ENCODE data around the gene BACH2. TPM values are rescaled to one million over a fixed set of nuclear protein-coding genes. Genes with fewer than 3 reads are reported as not detected.

Gene BACH2
- total and polyA plus RNA-seq, 2 of the 8 experiments (the other 6 are each of a cell fraction or from before 2014, with no cell fraction given) = 1.9 to 5.9 TPM

DNA sequence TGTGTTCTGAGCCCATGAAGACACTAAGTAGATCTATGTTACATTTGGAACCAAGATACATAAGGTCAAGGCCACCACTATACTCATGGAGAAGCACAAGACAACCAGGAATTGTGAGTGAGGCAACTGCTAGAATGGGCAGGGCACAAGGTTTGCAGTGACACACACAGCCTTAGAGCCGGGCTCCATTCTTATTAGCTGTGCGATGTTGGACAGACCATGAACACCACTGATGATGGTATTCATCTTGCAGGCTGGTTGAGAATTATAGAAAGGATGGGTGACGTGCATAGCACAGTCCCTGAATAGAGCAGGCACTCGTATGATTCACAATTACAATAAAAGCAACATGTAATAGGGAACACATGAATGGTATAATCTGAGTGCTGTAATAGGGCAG is 229.9 kb downstream of the BACH2 start:
- no peak overlapping the region for H2BK12ac ChIP-seq (ENCODE audit: low read depth, low read length)
- no peak overlapping the region for H2BK120ac ChIP-seq (replicated peaks; ENCODE audit: low read depth, low read length)
- H3K27me3 ChIP-seq (replicated peaks in 1 of 4; ENCODE audit: control insufficient read depth in 3 of 4, extremely low read depth in 1 of 4, insufficient read depth in 3 of 4, low read length in 3 of 4) = no peaks in the 10 kb centered on the region
- no peak overlapping the region for H3K56ac ChIP-seq (replicated peaks; ENCODE audit: insufficient read length, low read depth, low read length)
- FAIRE-seq (no peak), DNase-seq (ENCODE audit: low read depth in 1 of 2, low spot score in 2 of 2) (no peak)
- no peak overlapping the region for H2BK15ac ChIP-seq (ENCODE audit: low read length)
- no peak overlapping the region for H4K8ac ChIP-seq (ENCODE audit: extremely low read depth, insufficient read depth, low read length)
- H3K79me2 ChIP-seq (ENCODE audit: control insufficient read depth in 1 of 2, insufficient read depth in 2 of 2, low read length in 2 of 2) = no peaks in the 10 kb centered on the region
- no peak overlapping the region for H2AK5ac ChIP-seq (ENCODE audit: low read depth, low read length)
- no peak overlapping the region for H3K23ac ChIP-seq (ENCODE audit: insufficient read length)
- no peaks in the 10 kb centered on the region for H3K36me3 ChIP-seq (ENCODE audit: control insufficient read depth in 2 of 4, insufficient read depth in 4 of 4, low read length in 3 of 4)
- H3K79me1 ChIP-seq (ENCODE audit: low read depth, low read length) = no peaks in the 10 kb centered on the region
- H2BK20ac ChIP-seq (ENCODE audit: low read length) = no peak overlapping the region
- H3K23me2 ChIP-seq (ENCODE audit: low read depth, low read length) = no peaks in the 10 kb centered on the region
- H3K9me3 ChIP-seq (ENCODE audit: insufficient read depth in 2 of 2, low read depth in 1 of 2, low read length in 1 of 2) = no peaks in the 10 kb centered on the region
- no peak overlapping the region for H3K14ac ChIP-seq (ENCODE audit: insufficient read length)
- H4K20me1 ChIP-seq (replicated peaks in 1 of 2; ENCODE audit: control insufficient read depth in 1 of 2, insufficient read depth in 2 of 2, low read length in 2 of 2) = no peaks in the 10 kb centered on the region
- CTCF ChIA-PET (ENCODE audit: partially characterized antibody) = interaction anchor here (0.8 to 1.0 kb wide), 2 partner anchors 98 to 124 kb away, joined by 3 read pairs; no protein-coding TSS in a partner anchor
- no peak overlapping the region for H3K4me3 ChIP-seq (ENCODE audit: extremely low read depth in 1 of 4, insufficient read depth in 2 of 4, low read depth in 3 of 4, low read length in 4 of 4)
- H2BK5ac ChIP-seq (ENCODE audit: low read depth, low read length) = no peak overlapping the region
- POLR2A ChIA-PET (ENCODE audit: partially characterized antibody) = no interaction called here
- H4K5ac ChIP-seq (ENCODE audit: insufficient read length, low read depth, low read length) = no peak overlapping the region
- WGBS, 2 experiments (ENCODE audit: extremely low coverage in 1 of 2, insufficient coverage in 1 of 2, insufficient read length in 1 of 2, insufficient replicate concordance in 2 of 2, low coverage in 1 of 2, low lambda C conversion rate in 2 of 2, missing lambda C conversion rate in 1 of 2) = 87% methylated on average over 4 of the region's 4 CpGs; no CpG with 5 or more reads in 1 of the 2 experiments
- no peak overlapping the region for H3K4me2 ChIP-seq (ENCODE audit: insufficient read depth in 1 of 2, low read depth in 2 of 2, low read length in 2 of 2)
- H4K91ac ChIP-seq (replicated peaks; ENCODE audit: insufficient read length, low read length) = no peak overlapping the region
- H2AFZ ChIP-seq (ENCODE audit: low read length) = no peak overlapping the region
- H3K18ac ChIP-seq (ENCODE audit: extremely low read depth, low read length) = no peak overlapping the region
- H3K9ac ChIP-seq (replicated peaks in 1 of 4; ENCODE audit: extremely low read depth in 1 of 4, low read depth in 3 of 4, low read length in 3 of 4) = no peak overlapping the region
- no peak overlapping the region for H3K4ac ChIP-seq (replicated peaks; ENCODE audit: insufficient read length, low read depth, low read length)
- peaks cover 0 to 4% (median 1%) of the 10 kb centered on the region in 4 experiments; a peak in 3 of 7 replicates for H3K4me1 ChIP-seq (replicated peaks in 1 of 4; ENCODE audit: control insufficient read depth in 3 of 4, insufficient read depth in 4 of 4, low read length in 3 of 4)
- no peak overlapping the region for H3K27ac ChIP-seq (ENCODE audit: low read depth, low read length)
- TF ChIP-seq CBX8 (IDR thresholded peaks at IDR 0.05; ENCODE audit: borderline replicate concordance, low read depth, low read length) = no peak
